ENCODE data around the gene TAF8.

TAF8 gene

DNA sequence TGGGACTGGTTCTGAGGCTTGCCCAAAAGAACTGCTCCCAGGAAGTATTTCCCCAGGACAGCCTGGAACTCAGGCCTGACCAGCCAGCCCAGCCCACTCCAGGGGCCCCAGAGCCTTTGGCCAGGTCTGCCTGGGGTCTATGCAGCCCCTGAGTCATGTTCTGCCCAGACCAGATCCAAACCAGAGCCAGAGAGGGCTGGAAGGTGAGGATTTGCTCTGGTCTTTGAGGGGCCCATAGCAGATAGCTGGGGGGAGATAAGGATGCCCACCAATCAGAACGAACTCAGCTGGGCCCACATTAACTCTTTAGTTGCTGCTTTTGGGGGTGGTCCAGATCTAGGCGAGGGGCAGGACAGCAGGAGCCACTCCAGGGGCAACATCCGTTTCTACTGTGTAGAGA, 75.3 kb downstream of the TAF8 start:
- FAIRE-seq: no peak

- FAIRE-seq: no peak
These were observed 78.4 kb downstream of the TAF8 start for GRCh38 chr6:42128460-42129359.

GRCh38 chr6:42129360-42129676, 79.0 kb downstream of the TAF8 start:
- FAIRE-seq: no peak

DNA sequence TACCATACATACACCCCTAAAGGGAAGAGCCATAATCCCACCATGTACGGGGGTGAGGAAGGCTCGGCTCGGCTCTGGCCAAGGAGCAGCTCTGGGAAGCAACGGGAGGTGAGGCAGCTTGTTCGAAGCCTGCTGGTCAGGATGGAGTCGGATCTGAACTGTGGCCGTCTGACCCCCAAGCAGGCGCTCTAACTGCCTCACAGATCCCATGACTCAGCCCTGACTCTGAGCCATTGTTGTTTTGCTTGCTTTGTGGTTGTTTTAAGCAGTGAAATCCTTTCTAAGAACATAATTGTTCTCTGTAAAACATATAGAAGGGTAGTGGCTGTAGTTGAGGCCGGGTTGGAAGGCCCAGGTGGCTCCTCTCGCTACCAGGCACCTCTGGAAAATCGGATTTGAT, 81.2 kb downstream of the TAF8 start:
- FAIRE-seq: no peak

DNA sequence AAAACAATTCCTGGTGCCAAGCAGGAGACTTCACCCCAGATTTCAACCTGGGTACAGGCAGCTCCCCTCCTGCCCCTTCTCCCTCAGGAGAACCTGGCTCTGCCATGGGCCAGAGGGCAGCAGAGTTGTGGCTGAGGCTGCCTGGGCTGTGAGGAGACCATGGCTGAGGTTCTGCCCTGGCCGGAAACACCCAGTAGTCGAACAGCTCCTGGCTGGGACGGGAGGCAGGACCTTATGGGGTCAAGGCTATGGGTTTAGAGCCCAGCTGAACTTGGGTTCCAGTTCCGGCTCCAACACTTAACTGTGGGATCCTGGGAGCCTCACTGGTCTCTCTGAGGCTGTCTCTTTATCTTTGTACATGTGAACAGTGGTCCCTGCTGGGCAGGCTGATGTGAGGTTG, 83.6 kb downstream of the TAF8 start:
- FAIRE-seq: no peak

DNA sequence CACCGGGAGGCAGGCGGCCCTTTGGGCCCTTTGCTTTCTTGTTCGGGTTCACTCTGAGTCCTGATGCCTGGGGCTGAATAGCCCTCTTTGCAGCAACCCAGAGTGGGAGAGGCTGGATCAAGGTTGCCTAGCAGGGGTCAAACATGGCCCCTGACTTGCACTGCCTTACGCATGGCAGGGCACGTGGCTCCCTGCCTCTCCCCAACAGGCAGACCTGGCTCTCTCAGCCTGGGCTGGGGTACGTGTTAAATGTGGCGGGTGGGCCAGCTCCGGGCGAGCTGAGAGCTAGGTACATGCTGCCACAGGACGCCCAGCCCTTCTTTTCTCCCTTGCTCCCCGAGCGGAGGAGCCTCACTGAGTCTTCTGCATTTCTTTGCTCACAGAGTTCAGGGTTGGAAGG, 84.8 kb downstream of the TAF8 start:
- no peak for FAIRE-seq

DNA sequence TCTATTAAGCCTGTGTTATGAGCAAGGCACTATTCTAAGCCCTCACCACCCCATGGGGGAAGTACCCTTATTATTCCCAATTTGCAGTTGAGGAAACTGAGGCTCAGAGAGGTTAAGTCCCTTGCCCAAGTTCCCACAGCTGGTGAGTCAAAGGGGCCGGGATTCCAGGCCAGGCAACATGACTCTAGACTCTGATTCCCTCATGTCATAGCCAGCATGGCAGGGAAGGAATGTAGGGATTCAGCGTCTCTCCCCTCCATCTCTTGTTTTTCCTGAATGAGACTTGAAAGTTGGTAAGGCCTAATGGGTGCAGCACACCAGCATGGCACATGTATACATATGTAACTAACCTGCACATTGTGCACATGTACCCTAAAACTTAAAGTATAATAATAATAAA, 85.4 kb downstream of the TAF8 start:
- no peak for FAIRE-seq

DNA sequence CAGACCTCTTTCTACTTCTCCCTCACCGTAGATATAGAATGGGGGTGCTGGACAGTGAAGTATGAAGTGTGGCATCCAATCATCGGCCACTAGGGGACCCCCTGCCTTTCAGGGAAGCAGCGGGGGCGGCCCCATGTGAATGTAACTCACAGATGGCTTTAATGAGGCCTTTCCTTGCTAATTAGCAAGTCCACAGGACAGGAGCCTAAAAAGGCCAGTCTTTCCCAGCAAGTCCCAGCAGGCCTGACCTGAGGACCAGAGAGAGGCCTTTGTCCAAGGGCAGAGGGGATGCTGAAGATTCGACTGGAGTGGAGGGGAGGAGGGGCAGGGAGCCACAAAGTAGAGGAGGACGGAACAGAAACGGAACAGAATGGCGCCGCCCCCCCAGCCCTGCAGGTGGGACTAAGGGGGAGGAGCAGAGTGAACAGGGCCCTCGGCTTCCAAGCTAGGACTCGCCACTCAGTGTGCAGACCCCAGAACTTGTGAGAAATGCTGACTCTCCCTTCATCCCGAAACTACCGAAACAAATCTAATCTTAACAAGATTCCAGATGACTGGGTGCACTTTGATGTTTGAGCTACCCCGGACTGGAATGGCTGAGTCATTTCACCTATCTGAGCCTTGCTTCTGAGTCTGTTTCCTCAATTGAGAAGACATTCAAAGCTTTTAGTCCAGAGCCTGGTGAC, 86.3 kb downstream of the TAF8 start:
- no peak for FAIRE-seq
